Right ventricle myocardium superior (tissue), 1 donor: ENCODE data around the gene SCUBE1. TPM values are rescaled to one million over a fixed set of nuclear protein-coding genes. Genes with fewer than 3 reads are reported as not detected.
A peak's percentile ranks its signal among the peaks of the same experiment; 100 is the strongest.

Experiments used
- ATAC-seq: fragments of 200-7000 bp; cut with Tn5 transposase; one replicate; pipeline ENCODE4 v1.9.1; 2020; ENCODE audit warnings: mild to moderate bottlenecking; ENCODE audit not compliant: poor library complexity
- DNase-seq: peaks from one replicate; pipeline ENCODE4 v3.0.0-alpha.2; 2020
- intact Hi-C: fragments of 100-400 bp; cut with DNase I; formaldehyde crosslinking; loops from one replicate; pipeline ENCODE4 v1.11.2; 2022
- total RNA-seq: library from RNA; stranded (reverse); fragmentation: NEBNext Ultra II Directional; extraction: Animal tissue kit (Norgen Biotek cat#: 25700); gene quantifications from one replicate; pipeline ENCODE4 v1.2.1, GENCODE V29; 2021
- donor health status: DM: no; HTN: yes; CAD: no; lungs with severe emphysema.

The SCUBE1 gene
- total RNA-seq, 1 donor from 2014 or later = 0.24 TPM

DNA sequence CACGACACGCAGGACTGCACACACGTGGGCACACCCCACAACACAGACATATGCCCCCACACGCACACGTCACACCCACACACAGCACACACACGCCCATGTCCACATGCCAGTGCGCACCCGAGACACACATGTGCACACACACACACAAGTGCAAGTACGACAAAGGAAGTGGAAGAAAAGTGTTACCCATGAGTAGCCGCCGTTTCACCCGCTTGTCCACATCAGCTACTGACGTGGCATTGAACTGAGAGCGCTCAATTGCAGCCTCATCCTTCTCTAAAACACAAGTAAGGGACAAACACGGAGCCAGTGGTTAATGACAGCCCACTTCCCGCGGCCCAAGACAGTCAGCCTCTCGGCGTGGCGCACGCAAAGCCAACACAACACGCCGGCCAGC, 87.9 kb downstream of the SCUBE1 start:
- ATAC-seq = no peak
- intact Hi-C loops = no loop called here
- DNase-seq = no peak

DNA sequence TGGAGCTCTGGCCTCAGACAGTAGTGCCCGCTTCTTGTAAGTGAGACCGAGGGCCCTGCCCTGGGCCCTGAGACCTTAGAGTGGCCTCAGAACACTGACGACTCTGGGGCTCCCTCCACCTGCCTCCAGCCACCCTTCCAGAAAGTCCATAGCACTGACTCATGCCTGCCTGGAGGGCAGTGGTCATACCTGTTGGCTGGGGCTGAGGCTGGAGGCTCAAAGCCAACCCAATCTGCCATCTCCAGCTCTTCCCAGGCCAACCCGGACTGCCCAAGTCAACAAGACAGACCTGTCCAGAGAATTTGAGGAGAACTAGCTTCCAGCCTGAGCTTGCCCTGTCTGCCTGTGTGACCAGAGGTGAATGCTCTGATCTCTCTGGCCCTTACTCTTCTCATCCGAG, 89.3 kb downstream of the SCUBE1 start:
- intact Hi-C loops = no loop called here
- DNase-seq (no peak), ATAC-seq (no peak)

GRCh38 chr22:43252319-43252718, 90.9 kb downstream of the SCUBE1 start:
- intact Hi-C loops = no loop called here
- DNase-seq = no peak
- ATAC-seq = no peak

- DNase-seq (no peak), ATAC-seq (no peak)
- intact Hi-C loops = no loop called here
These were observed 93.2 kb downstream of the SCUBE1 start for GRCh38 chr22:43249789-43250471.

DNA sequence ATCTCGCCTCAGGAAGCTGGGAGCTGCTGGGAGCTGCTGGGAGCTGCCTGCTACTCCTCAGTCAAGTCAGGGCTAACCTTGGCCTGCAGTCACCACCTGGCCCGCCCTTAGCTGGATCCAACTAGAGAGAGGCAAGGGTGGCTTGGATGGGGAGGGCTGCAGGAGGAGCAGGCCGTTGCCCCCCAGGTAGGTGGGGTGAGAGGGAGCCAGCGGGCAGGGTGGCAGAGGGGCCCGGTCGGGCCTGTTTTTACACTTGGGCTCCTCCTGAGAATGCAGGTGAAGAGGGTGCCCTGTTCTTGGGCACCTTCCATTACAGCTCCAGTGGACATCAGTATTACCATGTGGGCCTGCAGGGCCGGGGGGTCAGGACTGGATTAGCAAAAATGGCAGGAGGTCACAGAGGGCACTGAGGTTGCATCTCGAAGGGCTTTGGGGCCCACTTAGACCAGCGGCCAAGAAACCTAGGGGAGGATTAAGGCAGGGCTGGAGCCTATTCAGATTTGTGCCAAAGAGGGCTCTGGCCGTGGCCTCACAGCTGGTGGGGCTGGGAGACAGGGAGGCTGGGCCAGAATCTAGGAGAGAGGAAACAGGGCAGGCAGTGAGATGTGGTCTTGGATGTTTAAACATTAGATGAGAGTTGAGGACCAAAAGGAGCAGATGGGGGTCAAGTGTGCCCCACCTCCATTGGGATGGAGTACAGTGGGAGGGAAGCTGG, 95.5 kb downstream of the SCUBE1 start:
- intact Hi-C loops = no loop called here
- ATAC-seq (no peak), DNase-seq (no peak)

- ATAC-seq (no peak), DNase-seq (no peak)
- intact Hi-C loops = no loop called here
These were observed 97.0 kb downstream of the SCUBE1 start for GRCh38 chr22:43246188-43246587.

GRCh38 chr22:43245717-43246116, 97.5 kb downstream of the SCUBE1 start:
- intact Hi-C loops = no loop called here
- ATAC-seq (no peak), DNase-seq (no peak)

- DNase-seq = no peak
- ATAC-seq = no peak
- intact Hi-C loops = no loop called here
These were observed 98.2 kb downstream of the SCUBE1 start for GRCh38 chr22:43244803-43245527.

- DNase-seq (no peak), ATAC-seq (no peak)
- intact Hi-C loops = no loop called here
These were observed 98.8 kb downstream of the SCUBE1 start for GRCh38 chr22:43244402-43244801.

DNA sequence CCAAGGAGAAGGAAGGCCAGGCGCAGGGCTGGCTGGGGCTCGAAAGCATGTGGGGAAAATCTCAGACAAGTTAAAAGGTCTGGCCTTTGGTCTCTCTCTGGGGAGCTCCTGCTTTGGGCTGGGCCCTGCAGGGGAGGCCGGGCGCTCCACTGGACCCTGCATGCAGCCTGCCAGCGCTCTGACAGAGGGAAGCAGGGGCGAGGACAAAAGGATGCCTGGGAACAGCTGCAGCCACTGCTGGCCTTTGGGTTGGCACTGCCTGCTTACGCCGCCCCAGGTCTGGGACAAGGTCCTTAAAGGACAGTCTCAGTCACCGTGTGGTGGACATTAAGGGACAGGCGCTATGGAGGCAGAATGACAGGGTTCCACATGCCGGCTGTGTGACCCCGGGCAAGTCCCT, 99.8 kb downstream of the SCUBE1 start:
- ATAC-seq (no peak), DNase-seq (no peak)
- intact Hi-C loops = no loop called here

DNA sequence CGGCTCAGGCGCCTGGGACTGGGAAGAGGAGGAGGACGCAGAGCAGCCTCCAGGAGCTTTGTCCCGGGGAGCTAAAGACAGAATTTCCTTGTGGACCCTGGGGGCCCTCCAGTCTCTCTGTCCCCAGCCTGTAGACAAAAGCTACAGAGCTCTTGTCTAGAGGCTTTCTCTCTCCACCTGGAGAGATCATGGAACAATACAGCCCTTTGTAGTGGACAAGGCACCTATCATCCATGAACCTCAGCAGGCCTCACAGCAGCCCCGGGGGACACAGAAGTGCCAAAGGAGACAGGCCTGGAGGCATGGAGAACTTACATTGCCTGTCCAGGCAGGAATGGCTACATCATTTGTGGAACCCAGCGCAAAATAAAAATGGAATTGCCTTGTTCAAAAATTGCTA, 100.5 kb downstream of the SCUBE1 start:
- intact Hi-C loops = no loop called here
- ATAC-seq = no peak
- DNase-seq = no peak

DNA sequence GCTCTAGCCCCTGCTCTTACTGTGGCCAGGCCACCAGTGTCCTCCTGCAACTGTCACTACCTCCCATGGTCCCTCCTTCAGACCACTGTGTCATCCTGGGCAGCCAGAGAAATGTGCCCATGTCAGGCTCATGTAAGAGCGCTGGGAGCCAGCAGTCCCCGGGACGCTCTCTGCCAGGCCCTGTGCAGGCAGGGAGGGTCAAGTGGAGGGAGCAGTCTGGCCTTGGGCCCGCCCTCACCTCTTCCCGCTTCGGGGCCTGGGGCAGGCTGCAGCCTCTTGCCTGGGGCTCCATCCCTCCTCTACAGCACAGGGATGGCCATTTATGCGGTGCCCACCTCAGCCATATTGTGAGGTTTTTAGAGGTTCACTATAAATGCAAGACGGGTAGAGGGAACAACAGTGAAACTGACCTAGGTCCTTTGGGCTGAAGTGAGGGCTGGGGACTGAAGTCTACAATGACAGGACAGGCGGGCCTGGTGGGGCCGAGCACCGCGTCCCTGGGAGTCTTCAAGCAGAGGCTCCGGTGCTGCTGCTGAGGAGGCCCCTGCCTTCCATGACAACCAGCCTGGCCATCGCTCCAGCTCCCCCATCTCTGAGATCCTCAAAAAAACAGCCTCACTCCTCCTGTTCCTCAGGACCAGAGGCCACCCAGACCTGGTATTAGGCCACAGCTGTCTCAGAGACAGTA, 101.3 kb downstream of the SCUBE1 start:
- intact Hi-C loops = no loop called here
- ATAC-seq (no peak), DNase-seq (no peak)

- DNase-seq (no peak), ATAC-seq (no peak)
- intact Hi-C loops = no loop called here
These were observed 102.0 kb downstream of the SCUBE1 start for GRCh38 chr22:43241138-43241597.

- DNase-seq (no peak), ATAC-seq (no peak)
- intact Hi-C loops = no loop called here
These were observed 102.6 kb downstream of the SCUBE1 start for GRCh38 chr22:43240614-43241013.

DNA sequence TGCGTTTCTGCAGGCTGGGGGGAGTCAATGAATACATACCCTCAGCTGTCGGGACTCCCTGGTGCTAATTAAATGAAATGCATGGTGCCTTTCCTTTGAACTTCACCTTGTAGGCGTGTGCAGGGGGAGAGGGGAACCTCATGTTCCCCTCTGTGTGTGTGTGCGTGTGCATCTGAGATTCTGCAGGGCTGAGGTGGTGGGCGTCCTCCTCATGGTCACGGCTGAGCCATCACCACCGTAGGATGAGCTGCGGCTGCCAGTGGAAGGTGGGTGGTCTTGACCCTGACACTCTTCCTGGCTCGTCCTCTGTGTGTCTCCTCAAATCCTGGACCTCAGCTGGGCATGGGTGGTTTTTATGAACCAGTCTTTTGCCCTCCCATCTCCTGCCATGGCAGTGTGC, 103.2 kb downstream of the SCUBE1 start:
- intact Hi-C loops = no loop called here
- no peak for ATAC-seq

GRCh38 chr22:43239193-43239780, 103.9 kb downstream of the SCUBE1 start:
- DNase-seq = peak; percentile 63
- intact Hi-C loops = no loop called here
- ATAC-seq = peak; percentile 46

More for the DNA sequence above, 103.2 kb downstream of the SCUBE1 start:
- no peak for DNase-seq

DNA sequence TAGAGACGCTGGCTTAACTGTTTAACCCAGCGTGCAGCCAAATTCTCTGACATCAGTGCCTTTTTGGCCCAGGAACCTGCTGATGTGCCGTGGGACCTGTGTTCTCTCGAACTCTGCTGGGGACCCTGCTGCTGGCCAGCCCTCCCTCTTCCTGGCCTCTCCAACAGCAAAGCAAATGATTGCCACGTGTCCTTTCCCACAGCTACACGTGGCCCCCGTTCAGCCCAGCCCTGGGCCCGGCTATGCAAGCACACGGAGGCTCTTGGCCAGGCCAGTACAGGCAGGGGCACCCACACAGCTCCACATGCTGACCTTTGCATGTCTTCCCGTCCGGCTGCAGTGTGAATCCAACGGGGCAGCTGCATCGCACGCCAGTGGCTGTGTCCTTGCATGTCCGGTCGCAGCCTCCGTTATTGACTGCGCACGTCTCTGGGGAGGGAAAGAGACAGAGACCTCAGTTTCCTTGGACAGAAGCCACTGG, 104.6 kb downstream of the SCUBE1 start:
- intact Hi-C loops = no loop called here
- ATAC-seq (peak; percentile 19), DNase-seq (peak; percentile 72)

DNA sequence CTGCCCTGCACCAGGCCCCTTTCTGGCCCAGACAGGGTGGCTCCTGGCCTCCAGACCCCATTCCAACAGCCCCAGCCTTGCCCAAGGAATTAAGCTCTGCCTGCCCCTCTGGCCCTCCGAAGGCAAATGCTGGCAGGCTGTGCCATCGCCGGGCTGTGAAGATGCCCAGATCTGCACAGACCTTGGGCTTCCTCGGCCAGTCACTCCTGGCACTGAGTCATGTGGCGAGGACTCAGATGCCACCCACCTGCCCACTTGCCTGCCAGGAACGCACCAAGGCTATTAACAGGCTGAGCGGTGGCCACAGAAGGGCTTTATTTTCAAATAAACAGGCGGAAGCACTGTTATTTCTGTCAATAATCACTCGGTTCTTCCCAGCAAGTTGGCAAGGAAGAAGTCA, 105.9 kb downstream of the SCUBE1 start:
- no peak for DNase-seq
- no peak for ATAC-seq
- intact Hi-C loops = no loop called here
